Upper lobe of right lung (tissue), 1 donor: ENCODE results near the gene LNX1. TPM values are rescaled to one million over a fixed set of nuclear protein-coding genes. Genes with fewer than 3 reads are reported as not detected.

Experiments used
- ATAC-seq: fragments of 200-7000 bp; cut with Tn5 transposase; one replicate; pipeline ENCODE4 v1.9.1; 2020; ENCODE audit warnings: mild to moderate bottlenecking, moderate library complexity
- DNase-seq: peaks from one replicate; pipeline ENCODE4 v3.0.0-alpha.2; 2020
- H3K27ac ChIP-seq: fragments of 200-600 bp; one replicate; pipeline ENCODE4 v1.8.0; 2022
- H3K27me3 ChIP-seq: fragments of 200-600 bp; one replicate; pipeline ENCODE4 v1.8.0; 2022; ENCODE audit warnings: mild to moderate bottlenecking
- H3K36me3 ChIP-seq: fragments of 200-600 bp; one replicate; pipeline ENCODE4 v1.8.0; 2022
- H3K4me1 ChIP-seq: fragments of 200-600 bp; one replicate; pipeline ENCODE4 v1.8.0; 2022
- H3K4me3 ChIP-seq: fragments of 200-600 bp; one replicate; pipeline ENCODE4 v1.8.0; 2022; ENCODE audit warnings: mild to moderate bottlenecking
- H3K9me3 ChIP-seq: fragments of 200-600 bp; one replicate; pipeline ENCODE4 v1.8.0; 2022
- intact Hi-C: fragments of 100-400 bp; cut with DNase I; formaldehyde crosslinking; loops from one replicate; pipeline ENCODE4 v1.11.0; 2022
- total RNA-seq: library from RNA; stranded (reverse); fragmentation: NEBNext Ultra II Directional; extraction: Animal tissue kit (Norgen Biotek cat#: 25700); gene quantifications from one replicate; pipeline ENCODE4 v1.2.1, GENCODE V29; 2021
- TF ChIP-seq, protein P1 (sequence below): fragments of 200-600 bp; IDR thresholded peaks from one replicate; pipeline ENCODE4 v1.8.0; 2022; ENCODE audit warnings: antibody characterized with exemption
- donor health status: DM: no; HTN: yes; CAD: no; lungs with severe emphysema.

The LNX1 gene
- total RNA-seq, 1 donor from 2014 or later = 6.0 TPM

DNA sequence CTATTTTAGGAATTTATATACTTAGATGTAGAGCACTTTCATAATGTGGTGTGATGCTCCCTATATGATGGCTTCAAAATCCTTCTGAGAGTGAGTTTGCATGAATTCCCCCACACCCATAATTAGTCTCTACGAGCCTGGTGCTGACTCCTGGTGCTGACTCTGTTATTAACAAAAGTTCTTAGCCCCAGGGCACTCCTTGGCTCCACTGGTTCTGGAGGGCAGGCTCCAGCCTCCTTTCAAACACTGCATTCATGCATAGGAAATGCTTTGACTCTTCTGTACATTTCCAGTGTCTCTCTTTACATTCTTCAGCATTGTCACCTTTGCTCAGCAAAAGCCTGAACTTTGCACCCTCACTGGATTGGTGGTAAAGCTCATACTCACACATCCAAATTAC is 64.0 kb downstream of the LNX1 start:
- Histone ChIP-seq H3K9me3 (no peaks in the 10 kb centered on the region), H3K27ac (no peak overlapping the region), H3K27me3 (no peaks in the 10 kb centered on the region), H3K36me3 (no peaks in the 10 kb centered on the region), H3K4me3 (no peak overlapping the region), H3K4me1 (no peaks in the 10 kb centered on the region)
- ATAC-seq (no peak), DNase-seq (no peak)
- TF ChIP-seq, protein P1, sequence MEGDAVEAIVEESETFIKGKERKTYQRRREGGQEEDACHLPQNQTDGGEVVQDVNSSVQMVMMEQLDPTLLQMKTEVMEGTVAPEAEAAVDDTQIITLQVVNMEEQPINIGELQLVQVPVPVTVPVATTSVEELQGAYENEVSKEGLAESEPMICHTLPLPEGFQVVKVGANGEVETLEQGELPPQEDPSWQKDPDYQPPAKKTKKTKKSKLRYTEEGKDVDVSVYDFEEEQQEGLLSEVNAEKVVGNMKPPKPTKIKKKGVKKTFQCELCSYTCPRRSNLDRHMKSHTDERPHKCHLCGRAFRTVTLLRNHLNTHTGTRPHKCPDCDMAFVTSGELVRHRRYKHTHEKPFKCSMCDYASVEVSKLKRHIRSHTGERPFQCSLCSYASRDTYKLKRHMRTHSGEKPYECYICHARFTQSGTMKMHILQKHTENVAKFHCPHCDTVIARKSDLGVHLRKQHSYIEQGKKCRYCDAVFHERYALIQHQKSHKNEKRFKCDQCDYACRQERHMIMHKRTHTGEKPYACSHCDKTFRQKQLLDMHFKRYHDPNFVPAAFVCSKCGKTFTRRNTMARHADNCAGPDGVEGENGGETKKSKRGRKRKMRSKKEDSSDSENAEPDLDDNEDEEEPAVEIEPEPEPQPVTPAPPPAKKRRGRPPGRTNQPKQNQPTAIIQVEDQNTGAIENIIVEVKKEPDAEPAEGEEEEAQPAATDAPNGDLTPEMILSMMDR = no peak
- intact Hi-C loops = no loop called here

DNA sequence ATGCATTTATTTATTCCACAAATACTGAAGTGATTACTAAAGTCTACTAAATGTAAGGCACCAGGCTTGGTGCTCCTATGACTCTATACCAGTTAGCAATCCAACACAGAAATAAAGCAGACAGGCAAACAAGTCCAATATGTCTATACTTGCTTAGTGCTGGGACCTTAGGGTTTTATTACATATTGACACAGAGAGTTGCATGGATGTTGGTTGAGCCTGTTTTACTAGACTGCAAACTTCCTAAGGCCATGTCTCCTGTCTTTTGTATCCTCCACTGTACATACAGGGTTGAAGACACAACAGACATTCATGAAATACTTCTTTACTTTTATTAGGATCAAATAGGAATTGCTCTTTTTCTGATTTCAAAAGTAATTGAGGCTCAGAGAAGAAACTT is 69.0 kb downstream of the LNX1 start:
- intact Hi-C loops = no loop called here
- DNase-seq = no peak

DNA sequence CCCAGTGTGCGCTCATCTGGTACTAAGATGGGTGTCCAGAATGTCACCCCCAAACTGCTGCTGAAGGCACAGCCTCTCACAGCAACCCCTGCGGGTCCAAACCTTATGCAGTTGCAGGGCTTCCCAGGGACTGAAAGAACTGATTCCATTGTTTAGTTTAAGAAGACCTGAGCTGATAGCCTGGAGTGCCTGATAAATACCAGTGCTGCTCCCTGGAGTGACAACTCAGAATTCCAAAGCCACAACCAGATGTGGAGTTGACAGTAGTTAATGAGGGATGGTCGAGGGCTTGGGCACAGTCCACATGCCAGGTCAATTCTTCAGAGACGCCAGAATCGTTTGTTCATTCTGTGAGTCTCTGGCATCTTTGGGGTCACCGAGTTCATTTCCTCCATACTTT is 71.2 kb downstream of the LNX1 start:
- intact Hi-C loops = no loop called here
- TF ChIP-seq, protein P1 = no peak
- no peaks in the 10 kb centered on the region for H3K4me1 ChIP-seq
- H3K4me3 ChIP-seq = no peak overlapping the region
- no peaks in the 10 kb centered on the region for H3K9me3 ChIP-seq
- H3K27ac ChIP-seq = no peak overlapping the region
- no peaks in the 10 kb centered on the region for H3K27me3 ChIP-seq
- ATAC-seq (no peak), DNase-seq (no peak)
- no peaks in the 10 kb centered on the region for H3K36me3 ChIP-seq

More for the DNA sequence above, 69.0 kb downstream of the LNX1 start:
- Histone ChIP-seq H3K27ac (no peak overlapping the region), H3K9me3 (no peaks in the 10 kb centered on the region), H3K4me1 (no peaks in the 10 kb centered on the region), H3K27me3 (no peaks in the 10 kb centered on the region), H3K36me3 (no peaks in the 10 kb centered on the region), H3K4me3 (no peak overlapping the region)
- ATAC-seq = no peak
- TF ChIP-seq, protein P1 = no peak

DNA sequence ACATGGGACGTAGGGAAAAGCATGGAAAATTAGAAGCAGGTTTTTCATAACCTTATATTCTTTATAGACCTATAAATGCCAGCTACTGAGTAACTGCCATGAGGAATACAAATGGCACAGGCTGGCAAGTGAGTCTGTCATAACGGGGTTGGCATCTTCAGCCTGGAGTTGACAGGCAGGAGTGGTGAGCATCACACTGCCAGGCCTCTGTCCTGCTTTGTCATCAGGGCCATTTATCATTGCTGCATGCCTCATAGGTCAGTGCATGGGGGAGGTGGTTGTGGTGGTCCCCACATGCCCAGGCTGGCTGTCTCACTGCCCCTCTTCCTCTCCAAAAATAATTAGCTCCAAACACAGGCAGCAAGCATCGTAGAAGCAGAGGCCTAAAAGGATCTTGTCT is 72.5 kb downstream of the LNX1 start:
- H3K27me3 ChIP-seq = no peaks in the 10 kb centered on the region
- ATAC-seq (no peak), DNase-seq (no peak)
- no peaks in the 10 kb centered on the region for H3K4me1 ChIP-seq
- H3K4me3 ChIP-seq = no peak overlapping the region
- no peaks in the 10 kb centered on the region for H3K36me3 ChIP-seq
- H3K27ac ChIP-seq = no peak overlapping the region
- TF ChIP-seq, protein P1 = no peak
- intact Hi-C loops = no loop called here
- no peaks in the 10 kb centered on the region for H3K9me3 ChIP-seq

DNA sequence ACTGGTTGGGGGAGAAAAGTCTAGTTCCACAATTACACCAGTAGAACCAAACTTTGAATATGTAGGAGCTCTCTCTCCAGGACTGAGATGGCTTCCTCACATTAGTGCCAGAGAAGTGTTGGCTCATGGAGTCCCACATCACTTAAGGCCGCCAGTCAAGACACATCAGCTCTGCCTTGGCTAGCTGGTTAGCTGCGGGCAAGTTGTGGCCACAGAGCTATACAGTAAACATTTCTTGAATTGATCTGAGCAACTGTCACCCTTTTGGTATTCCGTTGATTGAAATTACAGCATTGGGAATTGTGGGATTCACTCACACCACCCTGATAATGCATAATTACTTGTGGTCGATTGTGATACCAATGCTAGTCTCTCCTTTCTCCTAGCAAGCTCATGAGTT is 76.2 kb downstream of the LNX1 start:
- Histone ChIP-seq H3K4me3 (no peak overlapping the region), H3K9me3 (no peaks in the 10 kb centered on the region), H3K4me1 (no peaks in the 10 kb centered on the region), H3K27me3 (no peaks in the 10 kb centered on the region), H3K36me3 (no peaks in the 10 kb centered on the region), H3K27ac (no peak overlapping the region)
- ATAC-seq (no peak), DNase-seq (no peak)
- intact Hi-C loops = no loop called here
- TF ChIP-seq, protein P1 = no peak

DNA sequence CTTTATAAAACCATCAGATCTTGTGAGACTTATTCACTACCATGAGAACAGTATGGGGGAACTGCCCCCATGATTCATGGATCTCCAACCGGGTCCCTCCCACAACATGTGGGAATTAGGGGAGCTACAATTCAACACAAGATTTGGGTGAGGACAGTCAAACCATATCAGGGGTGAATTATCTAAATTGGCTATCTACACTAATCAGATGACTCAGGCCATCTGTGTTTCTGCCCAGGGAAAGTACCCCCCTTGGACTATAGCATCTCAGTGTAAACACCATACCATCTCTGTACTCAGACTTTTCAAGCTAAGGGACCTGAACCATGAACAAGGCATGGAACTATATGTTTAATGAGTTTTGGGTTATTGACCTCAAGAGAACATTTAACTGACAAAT is 76.8 kb downstream of the LNX1 start:
- intact Hi-C loops = no loop called here
- no peak overlapping the region for H3K27ac ChIP-seq
- H3K4me3 ChIP-seq = no peak overlapping the region
- TF ChIP-seq, protein P1 = no peak
- no peaks in the 10 kb centered on the region for H3K4me1 ChIP-seq
- H3K27me3 ChIP-seq = no peaks in the 10 kb centered on the region
- ATAC-seq (no peak), DNase-seq (no peak)
- no peaks in the 10 kb centered on the region for H3K36me3 ChIP-seq
- H3K9me3 ChIP-seq = no peaks in the 10 kb centered on the region
